Measurements from ENCODE around the gene AQP6.

Gene AQP6

DNA sequence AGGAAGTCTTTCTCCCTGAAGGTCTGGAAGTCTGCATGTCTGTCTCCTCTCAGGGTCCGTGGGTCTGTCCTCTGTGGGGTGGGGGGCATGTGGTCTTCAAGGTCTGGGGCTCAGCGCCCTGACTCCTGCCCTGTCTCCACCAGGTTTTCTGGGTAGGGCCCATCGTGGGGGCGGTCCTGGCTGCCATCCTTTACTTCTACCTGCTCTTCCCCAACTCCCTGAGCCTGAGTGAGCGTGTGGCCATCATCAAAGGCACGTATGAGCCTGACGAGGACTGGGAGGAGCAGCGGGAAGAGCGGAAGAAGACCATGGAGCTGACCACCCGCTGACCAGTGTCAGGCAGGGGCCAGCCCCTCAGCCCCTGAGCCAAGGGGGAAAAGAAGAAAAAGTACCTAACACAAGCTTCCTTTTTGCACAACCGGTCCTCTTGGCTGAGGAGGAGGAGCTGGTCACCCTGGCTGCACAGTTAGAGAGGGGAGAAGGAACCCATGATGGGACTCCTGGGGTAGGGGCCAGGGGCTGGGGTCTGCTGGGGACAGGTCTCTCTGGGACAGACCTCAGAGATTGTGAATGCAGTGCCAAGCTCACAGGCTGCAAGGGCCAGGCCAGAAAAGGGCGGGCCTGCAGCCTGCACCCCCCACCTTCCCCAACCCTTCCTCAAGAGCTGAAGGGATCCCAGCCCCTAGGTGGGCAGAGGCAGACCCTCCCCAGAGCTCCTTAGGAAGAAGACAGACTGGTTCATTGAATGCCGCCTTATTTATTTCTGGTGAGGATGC is 7.7 kb upstream of the AQP6 start:
- H3K14ac ChIP-seq (ENCODE audit: low read length in 2 of 2), result no peak overlapping the region
- H4K8ac ChIP-seq (ENCODE audit: low read length), result no peak overlapping the region
- peaks cover 37% of the 10 kb centered on the region for H3K4me1 ChIP-seq (ENCODE audit: control insufficient read depth, insufficient read depth, low read depth, low read length)
- H3K4me3 ChIP-seq (ENCODE audit: insufficient read depth in 1 of 2, low read depth in 1 of 2, low read length in 2 of 2), result no peak overlapping the region
- WGBS, result 73% methylated on average over 10 of the region's 13 CpGs
- no peak overlapping the region for H2BK5ac ChIP-seq (ENCODE audit: low read depth, low read length, poor library complexity, severe bottlenecking)
- DNase-seq, result no peak
- no peak overlapping the region for H3K9ac ChIP-seq (ENCODE audit: low read length)
- H3K27me3 ChIP-seq (ENCODE audit: control insufficient read depth in 1 of 2, insufficient read depth in 1 of 2, low read length in 2 of 2), result peaks cover 64 to 74% of the 10 kb centered on the region in 2 experiments
- H3K27ac ChIP-seq (ENCODE audit: low read length, poor library complexity, severe bottlenecking), result no peak overlapping the region
- H2BK120ac ChIP-seq (ENCODE audit: low read depth, low read length), result no peak overlapping the region
- no peaks in the 10 kb centered on the region for H3K9me3 ChIP-seq (ENCODE audit: control insufficient read depth, low read length)
- H2AK5ac ChIP-seq (ENCODE audit: low read length, severe bottlenecking), result no peak overlapping the region
- H3K36me3 ChIP-seq (ENCODE audit: control insufficient read depth in 1 of 2, insufficient read depth in 2 of 2, low read depth in 1 of 2, low read length in 2 of 2), result no peaks in the 10 kb centered on the region
- no peak overlapping the region for H3K23ac ChIP-seq (ENCODE audit: low read length in 2 of 2)
- H3K4ac ChIP-seq (ENCODE audit: low read depth in 1 of 2, low read length in 2 of 2), result no peak overlapping the region
- no peak overlapping the region for H2AFZ ChIP-seq (ENCODE audit: low read depth, low read length)
- H2BK12ac ChIP-seq (ENCODE audit: low read length in 2 of 2), result no peak overlapping the region
- no peak overlapping the region for H4K91ac ChIP-seq (ENCODE audit: low read length)
- H2BK15ac ChIP-seq (ENCODE audit: low read depth, poor library complexity, severe bottlenecking), result no peak overlapping the region
- no peak overlapping the region for H3K18ac ChIP-seq (ENCODE audit: low read depth in 1 of 2, low read length in 2 of 2)
- H3K4me2 ChIP-seq (ENCODE audit: low read length, poor library complexity, severe bottlenecking), result no peak overlapping the region
- no peaks in the 10 kb centered on the region for H3K79me1 ChIP-seq (replicated peaks; ENCODE audit: low read length, poor library complexity, severe bottlenecking)

DNA sequence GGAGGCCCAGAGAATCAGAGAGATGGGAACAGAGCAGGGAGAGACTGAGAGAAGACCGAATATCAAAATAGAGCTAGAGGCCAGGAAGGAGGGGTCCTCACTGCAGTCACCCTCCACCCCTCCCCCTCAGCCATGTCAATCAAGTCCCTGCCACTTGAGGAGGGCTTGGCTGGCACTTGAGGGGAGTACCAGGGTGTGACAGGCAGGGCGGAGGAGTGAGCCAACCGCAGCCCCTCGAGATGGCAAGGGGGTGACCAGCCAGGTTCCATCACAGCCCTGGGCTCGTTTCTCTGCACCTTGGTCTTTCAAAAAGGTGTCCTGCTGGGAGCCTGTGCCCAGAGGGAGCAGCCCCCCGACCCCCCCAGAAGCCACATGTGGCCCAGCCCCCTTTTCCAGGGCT is 6.9 kb upstream of the AQP6 start:
- Histone ChIP-seq H4K91ac (ENCODE audit: low read length) (no peak overlapping the region), H2BK120ac (ENCODE audit: low read depth, low read length) (no peak overlapping the region), H4K8ac (ENCODE audit: low read length) (no peak overlapping the region), H3K4me1 (ENCODE audit: control insufficient read depth, insufficient read depth, low read depth, low read length) (peaks cover 34% of the 10 kb centered on the region), H3K4me3 (ENCODE audit: insufficient read depth in 1 of 2, low read depth in 1 of 2, low read length in 2 of 2) (no peak overlapping the region), H3K4me2 (ENCODE audit: low read length, poor library complexity, severe bottlenecking) (no peak overlapping the region), H2BK12ac (ENCODE audit: low read length in 2 of 2) (no peak overlapping the region), H2AK5ac (ENCODE audit: low read length, severe bottlenecking) (no peak overlapping the region), H2AFZ (ENCODE audit: low read depth, low read length) (no peak overlapping the region), H2BK15ac (ENCODE audit: low read depth, poor library complexity, severe bottlenecking) (no peak overlapping the region), H3K27me3 (ENCODE audit: control insufficient read depth in 1 of 2, insufficient read depth in 1 of 2, low read length in 2 of 2) (peaks cover 64 to 74% of the 10 kb centered on the region in 2 experiments), H3K27ac (ENCODE audit: low read length, poor library complexity, severe bottlenecking) (no peak overlapping the region), H3K9ac (ENCODE audit: low read length) (no peak overlapping the region), H3K79me1 (replicated peaks; ENCODE audit: low read length, poor library complexity, severe bottlenecking) (no peaks in the 10 kb centered on the region), H3K36me3 (ENCODE audit: control insufficient read depth in 1 of 2, insufficient read depth in 2 of 2, low read depth in 1 of 2, low read length in 2 of 2) (no peaks in the 10 kb centered on the region), H3K9me3 (ENCODE audit: control insufficient read depth, low read length) (no peaks in the 10 kb centered on the region), H3K18ac (ENCODE audit: low read depth in 1 of 2, low read length in 2 of 2) (no peak overlapping the region), H3K4ac (ENCODE audit: low read depth in 1 of 2, low read length in 2 of 2) (no peak overlapping the region), H3K14ac (ENCODE audit: low read length in 2 of 2) (no peak overlapping the region), H3K23ac (ENCODE audit: low read length in 2 of 2) (no peak overlapping the region), H2BK5ac (ENCODE audit: low read depth, low read length, poor library complexity, severe bottlenecking) (no peak overlapping the region)
- no peak for DNase-seq
- 62% methylated on average over 5 of the region's 6 CpGs for WGBS

DNA sequence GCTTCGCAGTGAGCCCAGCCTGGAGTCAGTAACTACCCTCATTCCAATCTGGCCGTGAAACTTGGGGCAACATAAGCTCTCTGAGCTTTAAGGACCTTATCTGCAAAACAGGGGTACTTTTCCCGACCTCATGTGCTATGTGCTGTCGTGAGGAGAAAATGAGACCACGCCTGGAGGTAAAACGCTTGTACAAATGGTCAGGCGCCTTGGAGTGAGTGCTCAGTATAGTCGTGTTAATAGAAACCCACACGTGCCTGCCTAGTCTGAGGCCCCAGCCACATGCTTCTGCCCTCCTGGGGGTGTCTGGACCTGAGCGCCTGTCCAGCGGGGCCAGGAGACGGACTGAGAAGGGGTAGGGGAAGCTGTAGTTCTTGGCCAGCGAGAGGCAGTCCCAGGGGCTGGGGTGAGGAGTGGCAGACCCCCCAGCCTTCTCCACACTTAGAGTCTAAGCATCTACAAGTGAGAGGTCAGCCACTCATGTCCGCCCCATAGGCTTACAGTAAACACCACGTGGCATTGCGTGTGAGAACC is 6.2 kb upstream of the AQP6 start:
- H2AFZ ChIP-seq (ENCODE audit: low read depth, low read length), result no peak overlapping the region
- no peak overlapping the region for H2BK120ac ChIP-seq (ENCODE audit: low read depth, low read length)
- WGBS, result 29% methylated on average over 15 of the region's 16 CpGs
- no peak overlapping the region for H3K4ac ChIP-seq (ENCODE audit: low read depth in 1 of 2, low read length in 2 of 2)
- H4K8ac ChIP-seq (ENCODE audit: low read length), result no peak overlapping the region
- H2BK15ac ChIP-seq (ENCODE audit: low read depth, poor library complexity, severe bottlenecking), result no peak overlapping the region
- H3K9ac ChIP-seq (ENCODE audit: low read length), result no peak overlapping the region
- no peak overlapping the region for H2AK5ac ChIP-seq (ENCODE audit: low read length, severe bottlenecking)
- H4K91ac ChIP-seq (ENCODE audit: low read length), result no peak overlapping the region
- H3K27me3 ChIP-seq (ENCODE audit: control insufficient read depth in 1 of 2, insufficient read depth in 1 of 2, low read length in 2 of 2), result peaks cover 65 to 78% of the 10 kb centered on the region in 2 experiments
- no peak overlapping the region for H2BK5ac ChIP-seq (ENCODE audit: low read depth, low read length, poor library complexity, severe bottlenecking)
- H3K27ac ChIP-seq (ENCODE audit: low read length, poor library complexity, severe bottlenecking), result no peak overlapping the region
- DNase-seq, result no peak
- no peaks in the 10 kb centered on the region for H3K79me1 ChIP-seq (replicated peaks; ENCODE audit: low read length, poor library complexity, severe bottlenecking)
- H3K36me3 ChIP-seq (ENCODE audit: control insufficient read depth in 1 of 2, insufficient read depth in 2 of 2, low read depth in 1 of 2, low read length in 2 of 2), result no peaks in the 10 kb centered on the region
- no peak overlapping the region for H3K23ac ChIP-seq (ENCODE audit: low read length in 2 of 2)
- no peak overlapping the region for H3K4me2 ChIP-seq (ENCODE audit: low read length, poor library complexity, severe bottlenecking)
- H3K4me1 ChIP-seq (ENCODE audit: control insufficient read depth, insufficient read depth, low read depth, low read length), result peaks cover 27% of the 10 kb centered on the region
- no peak overlapping the region for H3K18ac ChIP-seq (ENCODE audit: low read depth in 1 of 2, low read length in 2 of 2)
- no peak overlapping the region for H3K4me3 ChIP-seq (ENCODE audit: insufficient read depth in 1 of 2, low read depth in 1 of 2, low read length in 2 of 2)
- H3K9me3 ChIP-seq (ENCODE audit: control insufficient read depth, low read length), result no peaks in the 10 kb centered on the region
- H2BK12ac ChIP-seq (ENCODE audit: low read length in 2 of 2), result peak overlapping the region in 1 of 2 experiments; percentile 55
- H3K14ac ChIP-seq (ENCODE audit: low read length in 2 of 2), result no peak overlapping the region

DNA sequence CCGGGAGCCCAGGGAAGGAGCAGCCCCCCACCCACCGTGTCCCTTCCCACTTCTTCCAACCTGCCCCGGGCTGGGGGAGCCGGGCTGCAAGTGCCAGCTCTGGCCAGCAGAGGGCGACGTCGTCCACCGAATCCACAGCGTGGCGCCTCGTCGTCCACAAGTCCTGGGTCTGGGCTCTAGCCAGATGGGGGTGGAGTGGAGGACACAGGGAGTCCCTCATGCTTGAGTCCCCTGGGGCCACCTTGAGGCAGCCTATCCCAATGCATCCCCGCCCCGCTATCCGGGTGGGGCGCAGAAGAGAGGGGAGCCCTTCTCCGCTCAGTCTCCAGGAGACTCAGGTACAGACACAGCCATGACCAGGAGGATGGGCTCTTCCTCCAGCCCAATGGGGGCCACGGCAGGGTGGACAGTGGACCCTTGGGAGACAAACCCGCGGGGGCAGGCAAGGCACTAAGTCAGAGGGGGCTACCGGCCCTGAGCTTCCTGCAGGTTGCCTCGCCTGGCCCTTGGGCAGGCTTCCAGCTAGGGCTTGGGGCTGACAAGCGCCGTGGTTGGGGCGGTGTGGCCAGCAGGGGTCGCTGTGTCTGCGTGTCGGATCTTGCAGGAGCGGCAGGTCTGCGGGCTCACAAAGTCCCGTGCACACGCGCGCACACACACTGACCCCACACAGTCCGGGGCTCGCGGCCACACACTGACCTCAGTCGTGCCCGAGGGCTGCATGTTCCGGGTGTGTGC is 5.5 kb upstream of the AQP6 start:
- Histone ChIP-seq H3K36me3 (ENCODE audit: control insufficient read depth in 1 of 2, insufficient read depth in 2 of 2, low read depth in 1 of 2, low read length in 2 of 2) (no peaks in the 10 kb centered on the region), H3K4me3 (ENCODE audit: insufficient read depth in 1 of 2, low read depth in 1 of 2, low read length in 2 of 2) (peak overlapping the region in 1 of 2 experiments; percentile 76), H2BK15ac (ENCODE audit: low read depth, poor library complexity, severe bottlenecking) (peak overlapping the region; percentile 74), H3K4ac (ENCODE audit: low read depth in 1 of 2, low read length in 2 of 2) (peak overlapping the region in 1 of 2 experiments; percentile 1), H2BK5ac (ENCODE audit: low read depth, low read length, poor library complexity, severe bottlenecking) (no peak overlapping the region), H3K23ac (ENCODE audit: low read length in 2 of 2) (no peak overlapping the region), H2BK12ac (ENCODE audit: low read length in 2 of 2) (peak overlapping the region; percentile 38 to 60), H4K91ac (ENCODE audit: low read length) (peak overlapping the region; percentile 64), H3K79me1 (replicated peaks; ENCODE audit: low read length, poor library complexity, severe bottlenecking) (no peaks in the 10 kb centered on the region), H2AFZ (ENCODE audit: low read depth, low read length) (peak overlapping the region; percentile 90), H3K27me3 (ENCODE audit: control insufficient read depth in 1 of 2, insufficient read depth in 1 of 2, low read length in 2 of 2) (peaks cover 69 to 77% of the 10 kb centered on the region in 2 experiments), H3K27ac (ENCODE audit: low read length, poor library complexity, severe bottlenecking) (no peak overlapping the region), H3K4me2 (ENCODE audit: low read length, poor library complexity, severe bottlenecking) (peak overlapping the region; percentile 79), H3K18ac (ENCODE audit: low read depth in 1 of 2, low read length in 2 of 2) (peak overlapping the region in 1 of 2 experiments; percentile 85), H3K4me1 (ENCODE audit: control insufficient read depth, insufficient read depth, low read depth, low read length) (peaks cover 23% of the 10 kb centered on the region), H3K9me3 (ENCODE audit: control insufficient read depth, low read length) (no peaks in the 10 kb centered on the region), H4K8ac (ENCODE audit: low read length) (peak overlapping the region; percentile 59), H3K9ac (ENCODE audit: low read length) (peak overlapping the region; percentile 58), H2AK5ac (ENCODE audit: low read length, severe bottlenecking) (no peak overlapping the region), H2BK120ac (ENCODE audit: low read depth, low read length) (no peak overlapping the region), H3K14ac (ENCODE audit: low read length in 2 of 2) (no peak overlapping the region)
- WGBS, result 1% methylated on average over 38 of the region's 40 CpGs
- peak; percentile 84 for DNase-seq

Measured in mesenchymal stem cell (in vitro differentiated cells and primary cell).